ENCODE measurements around the gene CSDE1.

CSDE1 gene

GRCh38 chr1:114702737-114703136 lies 55.0 kb downstream of the CSDE1 start:
- no peak overlapping the region for H3K4me2 ChIP-seq (ENCODE audit: low read depth, low read length, poor library complexity, severe bottlenecking)
- no peaks in the 10 kb centered on the region for H3K79me2 ChIP-seq (ENCODE audit: insufficient read depth, low read length)
- H3F3A ChIP-seq (ENCODE audit: insufficient read depth), result no peaks in the 10 kb centered on the region; the same call in 1 of the 2 replicates
- no peak for TF ChIP-seq CTCF (IDR thresholded peaks at IDR 0.05; ENCODE audit: insufficient read depth, low read length, poor library complexity, severe bottlenecking)
- TF ChIP-seq EZH2phosphoT487 (conservative IDR thresholded peaks at IDR 0.05; ENCODE audit: low read length), result no peak
- H3K36me3 ChIP-seq (ENCODE audit: low read length), result peaks cover 24% of the 10 kb centered on the region
- no peaks in the 10 kb centered on the region for H3K9me2 ChIP-seq (replicated peaks; ENCODE audit: insufficient read depth, low read length)
- no peaks in the 10 kb centered on the region for H3K9me3 ChIP-seq (ENCODE audit: insufficient read depth, low read length)
- H3K27ac ChIP-seq (ENCODE audit: low read depth, low read length), result no peak overlapping the region
- H3K9ac ChIP-seq (ENCODE audit: low read length), result no peak overlapping the region
- no peaks in the 10 kb centered on the region for H3K27me3 ChIP-seq (ENCODE audit: low read length)
- no peak overlapping the region for H2AFZ ChIP-seq (ENCODE audit: low read depth, low read length, severe bottlenecking)
- no peaks in the 10 kb centered on the region for H4K20me1 ChIP-seq (ENCODE audit: low read depth, low read length)
- H3K4me3 ChIP-seq (ENCODE audit: insufficient read depth, low read length, poor library complexity, severe bottlenecking), result no peak overlapping the region

- Histone ChIP-seq H3K4me2 (ENCODE audit: low read depth, low read length, poor library complexity, severe bottlenecking) (no peak overlapping the region), H2AFZ (ENCODE audit: low read depth, low read length, severe bottlenecking) (no peak overlapping the region), H3K27me3 (ENCODE audit: low read length) (no peaks in the 10 kb centered on the region), H3K4me3 (ENCODE audit: insufficient read depth, low read length, poor library complexity, severe bottlenecking) (no peak overlapping the region), H4K20me1 (ENCODE audit: low read depth, low read length) (no peaks in the 10 kb centered on the region), H3K27ac (ENCODE audit: low read depth, low read length) (no peak overlapping the region), H3K9me3 (ENCODE audit: insufficient read depth, low read length) (no peaks in the 10 kb centered on the region), H3K9ac (ENCODE audit: low read length) (no peak overlapping the region), H3K9me2 (replicated peaks; ENCODE audit: insufficient read depth, low read length) (no peaks in the 10 kb centered on the region), H3K36me3 (ENCODE audit: low read length) (peaks cover 17% of the 10 kb centered on the region; the same call in 1 of the 2 replicates), H3K79me2 (ENCODE audit: insufficient read depth, low read length) (no peaks in the 10 kb centered on the region), H3F3A (ENCODE audit: insufficient read depth) (no peaks in the 10 kb centered on the region; the same call in 1 of the 2 replicates)
- TF ChIP-seq EZH2phosphoT487 (conservative IDR thresholded peaks at IDR 0.05; ENCODE audit: low read length), result no peak
- no peak for TF ChIP-seq CTCF (IDR thresholded peaks at IDR 0.05; ENCODE audit: insufficient read depth, low read length, poor library complexity, severe bottlenecking)
Observed at GRCh38 chr1:114701931-114702330, 55.9 kb downstream of the CSDE1 start.

- H3F3A ChIP-seq (ENCODE audit: insufficient read depth), result no peaks in the 10 kb centered on the region; the same call in 1 of the 2 replicates
- H3K4me3 ChIP-seq (ENCODE audit: insufficient read depth, low read length, poor library complexity, severe bottlenecking), result no peak overlapping the region
- no peaks in the 10 kb centered on the region for H3K9me2 ChIP-seq (replicated peaks; ENCODE audit: insufficient read depth, low read length)
- no peak for TF ChIP-seq CTCF (IDR thresholded peaks at IDR 0.05; ENCODE audit: insufficient read depth, low read length, poor library complexity, severe bottlenecking)
- no peak for TF ChIP-seq EZH2phosphoT487 (conservative IDR thresholded peaks at IDR 0.05; ENCODE audit: low read length)
- H3K27me3 ChIP-seq (ENCODE audit: low read length), result no peaks in the 10 kb centered on the region
- peaks cover 3% of the 10 kb centered on the region; the same call in 1 of the 2 replicates for H3K36me3 ChIP-seq (ENCODE audit: low read length)
- H3K4me2 ChIP-seq (ENCODE audit: low read depth, low read length, poor library complexity, severe bottlenecking), result no peak overlapping the region
- no peak overlapping the region for H3K27ac ChIP-seq (ENCODE audit: low read depth, low read length)
- no peak overlapping the region for H3K9ac ChIP-seq (ENCODE audit: low read length)
- H3K9me3 ChIP-seq (ENCODE audit: insufficient read depth, low read length), result no peaks in the 10 kb centered on the region
- no peaks in the 10 kb centered on the region for H4K20me1 ChIP-seq (ENCODE audit: low read depth, low read length)
- H3K79me2 ChIP-seq (ENCODE audit: insufficient read depth, low read length), result no peaks in the 10 kb centered on the region
- no peak overlapping the region for H2AFZ ChIP-seq (ENCODE audit: low read depth, low read length, severe bottlenecking)
Observed at GRCh38 chr1:114700036-114700600, 57.7 kb downstream of the CSDE1 start.

Data from SU-DHL-6 (cell line).